Stimulated activated CD8-positive, alpha-beta memory T cell treated with anti-CD3 and anti-CD28 coated beads, Interleukin-15, amount 100 ng/mL, for 4 hours (primary cell): Measurements from ENCODE around the gene PTS.

Experiments
- DNase-seq, 2 donors: peaks; one replicate each; pipeline ENCODE4 v3.0.0-alpha.2; 2020; ENCODE audit warnings: low read depth in 2 of 2

The PTS gene

GRCh38 chr11:112265659-112266409, 39.6 kb downstream of the PTS start:
- no peak for DNase-seq

DNA sequence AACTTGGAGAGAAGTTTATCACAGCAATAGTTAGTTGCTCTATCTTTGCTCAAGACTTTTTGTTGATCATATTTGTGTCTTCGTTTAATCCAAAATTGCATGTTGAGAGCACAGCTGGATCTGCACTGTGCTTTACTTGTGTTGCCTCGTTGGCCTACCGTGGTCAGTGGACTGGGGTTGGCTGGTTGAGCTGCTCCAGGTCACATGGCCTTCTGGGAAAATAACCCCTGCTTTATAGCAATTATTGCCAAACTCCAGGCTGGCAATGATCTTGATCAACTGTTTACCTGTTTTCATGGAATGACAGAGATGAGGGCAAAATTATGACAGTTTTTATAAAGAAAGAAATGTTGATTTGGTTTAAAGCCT, 40.2 kb downstream of the PTS start:
- DNase-seq: no peak

DNA sequence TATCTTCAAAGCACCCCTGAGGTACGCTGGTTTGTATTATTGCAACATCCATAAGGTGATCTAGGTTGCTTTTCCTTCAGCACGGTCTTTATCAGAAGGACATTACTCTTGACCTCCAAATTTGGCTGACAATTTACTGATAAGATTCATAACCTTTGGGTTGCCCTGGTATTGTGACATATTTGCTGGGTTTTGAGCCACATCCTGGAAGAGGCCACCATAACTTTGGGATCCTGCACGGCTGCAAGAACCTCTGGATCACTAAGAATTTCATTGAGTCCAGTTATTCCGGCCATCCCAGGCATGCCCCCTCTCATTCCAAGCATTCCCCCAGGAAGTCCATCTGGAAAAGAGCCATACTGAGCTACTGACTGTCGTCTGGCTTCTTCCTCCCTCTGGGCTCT, 41.0 kb downstream of the PTS start:
- no peak for DNase-seq

- DNase-seq: no peak
These were observed 42.2 kb downstream of the PTS start for GRCh38 chr11:112268406-112268805.

DNA sequence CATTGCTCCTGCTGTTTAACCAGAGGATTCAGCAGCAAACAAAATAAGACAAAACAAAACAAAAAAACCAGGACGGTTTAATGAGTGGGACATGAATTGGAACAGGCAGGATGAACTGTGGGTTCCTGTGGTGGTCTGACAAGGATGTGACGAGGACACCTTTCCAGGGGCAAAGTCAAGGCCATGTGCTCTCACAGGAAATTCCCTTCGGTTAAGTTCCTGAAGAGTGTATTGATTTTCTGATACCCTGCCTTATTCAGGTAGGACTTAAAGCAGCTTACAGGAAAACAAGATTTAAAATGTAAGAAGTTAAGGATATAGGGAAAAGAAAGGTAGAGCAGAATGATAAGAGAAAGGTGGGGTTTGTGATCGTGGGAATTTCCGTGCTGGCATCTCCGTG, 42.9 kb downstream of the PTS start:
- DNase-seq: no peak

GRCh38 chr11:112270551-112271180, 44.4 kb downstream of the PTS start:
- DNase-seq: no peak

DNA sequence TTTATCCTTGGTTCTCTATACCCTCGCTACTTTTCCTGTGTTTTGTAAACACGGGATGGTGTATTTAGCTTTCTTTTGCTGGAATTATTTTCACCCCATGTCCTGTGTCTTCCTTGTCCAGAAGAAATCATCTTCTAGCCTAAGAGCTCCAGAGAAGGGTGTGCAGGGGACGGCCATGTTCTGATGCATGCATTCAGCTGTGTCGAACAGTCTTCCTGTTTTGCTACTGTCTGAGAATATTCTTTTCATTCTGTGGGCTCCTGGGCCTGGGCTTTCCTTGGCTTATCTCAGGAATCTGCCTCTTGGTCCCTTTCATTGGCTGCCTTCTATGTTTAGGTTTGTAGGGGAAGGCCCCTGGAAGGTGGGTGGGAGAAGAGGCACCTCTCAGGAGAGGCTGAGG, 45.0 kb downstream of the PTS start:
- no peak for DNase-seq

DNA sequence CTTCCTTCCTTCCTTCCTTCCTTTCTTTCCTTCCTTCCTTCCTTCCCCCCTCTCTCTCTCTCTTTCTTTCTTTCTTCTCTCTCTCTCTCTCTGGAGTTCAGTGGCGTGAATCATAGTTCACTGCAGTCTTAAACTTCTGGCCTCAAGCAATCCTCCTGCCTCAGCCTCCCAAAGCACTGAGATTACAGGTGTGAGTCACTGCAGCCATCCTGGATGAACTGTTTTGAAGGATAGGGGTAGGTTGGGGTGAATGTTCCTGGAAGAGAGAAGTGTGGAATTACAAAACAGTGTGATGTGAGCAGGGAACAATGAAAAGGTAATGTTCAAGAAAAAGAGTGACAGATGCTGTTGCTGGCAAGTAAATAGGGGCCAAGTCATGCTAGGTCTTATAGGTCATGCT, 46.8 kb downstream of the PTS start:
- DNase-seq: no peak

- no peak for DNase-seq
These were observed 48.0 kb downstream of the PTS start for GRCh38 chr11:112274007-112274783.

- no peak for DNase-seq
These were observed 50.8 kb downstream of the PTS start for GRCh38 chr11:112277029-112277428.

DNA sequence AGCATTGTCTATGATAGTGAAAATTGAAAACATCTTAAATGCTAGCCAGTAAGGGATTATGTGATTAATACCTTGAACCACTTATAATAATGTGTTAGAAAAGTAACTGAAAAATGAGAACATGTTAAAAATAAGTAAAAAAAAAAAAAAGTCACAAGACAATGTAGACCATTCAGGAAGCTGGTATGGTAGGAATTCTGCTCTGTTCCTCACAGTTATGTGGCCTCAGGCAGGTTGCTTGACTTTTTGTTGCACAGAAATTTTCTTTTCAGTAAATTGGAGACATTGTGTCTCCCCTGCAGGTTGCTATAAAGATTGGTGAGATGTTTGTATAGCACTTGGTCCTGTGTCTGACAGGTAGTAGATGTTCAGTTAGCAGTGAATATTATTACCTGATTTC, 51.7 kb downstream of the PTS start:
- no peak for DNase-seq

- no peak for DNase-seq
These were observed 52.6 kb downstream of the PTS start for GRCh38 chr11:112278803-112279202.

DNA sequence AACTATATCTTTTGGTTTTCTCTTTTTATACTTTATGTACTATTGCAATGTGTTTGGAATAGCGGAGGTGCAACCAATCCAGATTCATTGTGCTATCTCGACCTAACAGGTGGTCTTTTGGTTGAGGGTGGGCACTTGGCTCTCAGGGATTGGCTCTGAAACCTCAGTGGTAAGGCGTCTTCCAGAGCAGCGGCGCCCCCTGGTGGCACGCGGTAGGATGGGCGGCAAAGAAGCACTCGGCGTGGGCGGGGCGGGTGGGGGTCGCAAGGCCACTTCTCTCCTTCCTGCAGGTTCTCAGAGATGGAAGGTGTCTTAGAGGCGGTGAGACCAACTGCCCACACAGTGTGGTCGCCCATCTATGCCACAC, 53.7 kb downstream of the PTS start:
- DNase-seq: peak; percentile 51 to 55

DNA sequence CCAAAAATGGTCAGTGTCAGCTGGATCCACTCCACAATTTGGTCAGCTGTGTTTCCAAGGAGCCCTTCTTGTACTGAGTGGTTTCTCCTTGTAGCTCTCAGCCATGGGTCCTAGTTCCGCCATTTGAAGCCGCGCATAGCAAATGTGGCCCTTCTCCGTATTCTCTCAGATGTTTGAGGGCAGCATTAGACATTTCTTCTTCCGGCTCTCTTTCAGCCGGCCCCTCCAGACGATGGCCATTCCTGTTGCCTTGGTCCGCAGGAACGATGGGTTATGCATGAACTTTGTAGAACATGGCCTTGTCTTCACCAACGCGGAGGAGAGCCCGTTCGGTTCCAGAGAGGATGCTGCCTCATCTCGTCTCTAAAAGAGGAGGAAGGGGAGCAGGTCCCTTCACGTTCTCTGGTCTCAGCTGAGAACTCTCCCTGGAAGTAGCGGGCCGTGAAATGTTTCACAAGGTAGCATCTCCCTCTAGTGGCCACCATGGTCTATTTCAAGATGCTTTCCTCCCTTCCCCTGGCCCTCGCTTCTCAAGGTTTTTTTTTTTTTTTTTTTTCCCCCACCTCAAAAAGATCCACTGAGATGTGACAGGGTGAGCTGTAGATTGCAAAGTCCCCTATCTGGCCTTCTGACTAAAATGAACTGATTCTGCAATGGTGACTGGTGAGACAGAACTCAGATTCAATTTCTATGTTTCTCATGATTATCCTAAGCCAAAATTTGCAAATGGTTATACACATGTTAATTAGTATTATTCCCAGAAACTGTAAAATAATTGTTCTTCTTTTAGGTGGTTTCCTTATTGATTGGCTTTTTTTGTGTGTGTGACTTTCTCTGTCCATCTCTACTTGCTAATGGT, 54.3 kb downstream of the PTS start:
- peak; percentile 14 to 47 for DNase-seq

- DNase-seq: no peak
These were observed 55.5 kb downstream of the PTS start for GRCh38 chr11:112281726-112282125.
